HepG2 (cell line): Measurements from ENCODE around the gene GNB3. TPM values are rescaled to one million over a fixed set of nuclear protein-coding genes. Genes with fewer than 3 reads are reported as not detected.

Experiments
- ATM ChIP-seq: fragments of 450-650 bp; IDR thresholded peaks from 2 replicates; pipeline ENCODE4 v1.7.1; 2017; ENCODE audit warnings: mild to moderate bottlenecking, borderline replicate concordance
- CHD2 ChIP-seq: IDR thresholded peaks from 2 replicates; pipeline ENCODE4 v1.6.1; 2011; ENCODE audit warnings: low read depth, low read length, improper control_type of control experiment
- DR1 ChIP-seq: sonication (generic); formaldehyde crosslinking; IDR thresholded peaks from 2 replicates; pipeline ENCODE4 v1.8.0; 2021; ENCODE audit warnings: mild to moderate bottlenecking, missing genetic modification reagents, inconsistent platforms
- HOXA7 ChIP-seq: sonication (generic); formaldehyde crosslinking; IDR thresholded peaks from 2 replicates; pipeline ENCODE4 v1.8.1; 2022; ENCODE audit warnings: mild to moderate bottlenecking, missing genetic modification reagents, moderate library complexity
- ISX ChIP-seq: sonication (generic); formaldehyde crosslinking; conservative IDR thresholded peaks from 2 replicates; pipeline ENCODE4 v1.5.0; 2020; ENCODE audit warnings: missing genetic modification reagents
- MAFF ChIP-seq: IDR thresholded peaks from 2 replicates; pipeline ENCODE4 v1.6.1; 2011; ENCODE audit warnings: low read depth, low read length, improper control_type of control experiment
- POGZ ChIP-seq: sonication (generic); formaldehyde crosslinking; IDR thresholded peaks from 2 replicates; pipeline ENCODE4 v1.4.0; 2020; ENCODE audit warnings: mild to moderate bottlenecking, missing genetic modification reagents
- RXRA ChIP-seq: sonication (generic); formaldehyde crosslinking; IDR thresholded peaks from 2 replicates; pipeline ENCODE4 v1.5.1; 2020; ENCODE audit warnings: missing genetic modification reagents
- ZFP37 ChIP-seq: sonication (generic); formaldehyde crosslinking; IDR thresholded peaks from 2 replicates; pipeline ENCODE4 v1.4.0; 2020; ENCODE audit warnings: missing genetic modification reagents, borderline replicate concordance
- ZFP41 ChIP-seq: sonication (generic); formaldehyde crosslinking; IDR thresholded peaks from 2 replicates; pipeline ENCODE4 v1.4.0; 2020; ENCODE audit warnings: mild to moderate bottlenecking, missing genetic modification reagents, borderline replicate concordance
- ZNF33A ChIP-seq: sonication (generic); formaldehyde crosslinking; IDR thresholded peaks from 2 replicates; pipeline ENCODE4 v1.5.1; 2020; ENCODE audit warnings: missing genetic modification reagents, mild to moderate bottlenecking, moderate library complexity, borderline replicate concordance
- ZNF761 ChIP-seq: sonication (generic); formaldehyde crosslinking; conservative IDR thresholded peaks from 2 replicates; pipeline ENCODE4 v1.4.0; 2020; ENCODE audit warnings: mild to moderate bottlenecking, missing genetic modification reagents
- ZSCAN31 ChIP-seq: sonication (generic); formaldehyde crosslinking; IDR thresholded peaks from 2 replicates; pipeline ENCODE4 v1.5.0; 2020; ENCODE audit warnings: low read depth, mild to moderate bottlenecking, missing genetic modification reagents
- polyA plus RNA-seq, 8 experiments: library from polyadenylated mRNA; depleted of rRNA in 3 of 8; stranded (reverse) in 7 of 8; unstranded in 1 of 8; fragments of >200 nt; fragmentation: Illumina TruSeq in 4 of 8; extraction: Trizol in 4 of 8; gene quantifications; 2 replicates each; pipeline versions ENCODE4 v1.2.1 to v1.2.3, GENCODE V29; 2011 to 2016; ENCODE audit warnings: low read depth in 4 of 8, missing spikeins in 1 of 8, mixed read lengths in 1 of 8; ENCODE audit not compliant: insufficient read depth in 1 of 8
- total RNA-seq, 5 experiments: library from RNA; depleted of rRNA; stranded (reverse); fragments of >200 nt; fragmentation: Illumina TruSeq; extraction: Trizol; gene quantifications; 2 replicates each; pipeline ENCODE4 v1.2.3, GENCODE V29; 2016; ENCODE audit warnings: low read depth in 1 of 5
- TF ChIP-seq, protein P1 (sequence below): sonication (generic); formaldehyde crosslinking; IDR thresholded peaks from one replicate; pipeline ENCODE4 v1.5.1; 2020; ENCODE audit warnings: mild to moderate bottlenecking, missing genetic modification reagents; ENCODE audit errors: not compliant biosample characterization
- TF ChIP-seq, protein P2 (sequence below): sonication (generic); formaldehyde crosslinking; IDR thresholded peaks from 2 replicates; pipeline ENCODE4 v1.4.0; 2020; ENCODE audit warnings: missing genetic modification reagents
- TF ChIP-seq, protein P3 (sequence below): sonication (generic); formaldehyde crosslinking; IDR thresholded peaks from 2 replicates; pipeline ENCODE4 v1.4.0; 2020; ENCODE audit warnings: missing genetic modification reagents
- TF ChIP-seq, protein P4 (sequence below), 2 experiments: sonication (generic) in 1 of 2; formaldehyde crosslinking in 1 of 2; IDR thresholded peaks; 2 replicates each; pipeline versions ENCODE4 v1.4.0 to v1.6.1; 2018 to 2020; ENCODE audit warnings: missing genetic modification reagents in 2 of 2, borderline replicate concordance in 1 of 2, low read depth in 1 of 2, mild to moderate bottlenecking in 1 of 2, missing biosample characterization in 1 of 2

The GNB3 gene
- total and polyA plus RNA-seq, 2 of the 13 experiments (the other 11 are each of a cell fraction or from before 2014, with no cell fraction given), result 1.3 to 3.6 TPM

DNA sequence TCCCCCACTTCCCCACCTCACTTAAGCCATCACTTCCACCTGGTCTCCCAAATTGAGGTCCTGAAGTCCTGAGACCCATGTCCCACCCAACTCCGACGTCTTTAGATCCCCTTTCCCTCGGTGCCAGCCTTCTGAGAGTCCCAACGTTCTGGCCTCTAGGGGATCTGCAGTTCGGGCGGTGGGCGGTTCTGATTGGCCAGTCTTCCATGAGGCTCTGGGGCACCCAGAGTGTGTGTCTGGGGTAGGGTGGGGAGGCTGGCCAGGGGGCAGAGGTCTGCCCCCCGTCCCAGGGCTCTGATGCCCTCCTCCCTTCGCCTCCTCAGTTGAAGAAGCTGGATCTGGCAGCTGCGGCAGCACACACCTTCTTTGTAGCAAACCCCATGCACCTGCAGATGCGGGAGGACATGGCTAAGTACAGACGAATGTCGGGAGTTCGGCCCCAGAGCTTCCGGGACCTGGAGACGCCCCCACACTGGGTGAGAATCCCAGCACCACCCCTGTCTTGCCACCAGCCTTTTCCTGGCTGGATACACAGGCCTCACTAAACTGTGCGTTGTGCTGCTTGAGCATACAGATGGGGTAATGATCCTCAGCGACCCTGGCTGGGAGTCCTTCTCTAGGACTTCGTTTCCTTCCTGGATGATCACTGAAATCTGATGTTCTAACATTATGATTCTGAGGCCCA is 11.0 kb upstream of the GNB3 start (continued):
- TF ChIP-seq, protein P1, sequence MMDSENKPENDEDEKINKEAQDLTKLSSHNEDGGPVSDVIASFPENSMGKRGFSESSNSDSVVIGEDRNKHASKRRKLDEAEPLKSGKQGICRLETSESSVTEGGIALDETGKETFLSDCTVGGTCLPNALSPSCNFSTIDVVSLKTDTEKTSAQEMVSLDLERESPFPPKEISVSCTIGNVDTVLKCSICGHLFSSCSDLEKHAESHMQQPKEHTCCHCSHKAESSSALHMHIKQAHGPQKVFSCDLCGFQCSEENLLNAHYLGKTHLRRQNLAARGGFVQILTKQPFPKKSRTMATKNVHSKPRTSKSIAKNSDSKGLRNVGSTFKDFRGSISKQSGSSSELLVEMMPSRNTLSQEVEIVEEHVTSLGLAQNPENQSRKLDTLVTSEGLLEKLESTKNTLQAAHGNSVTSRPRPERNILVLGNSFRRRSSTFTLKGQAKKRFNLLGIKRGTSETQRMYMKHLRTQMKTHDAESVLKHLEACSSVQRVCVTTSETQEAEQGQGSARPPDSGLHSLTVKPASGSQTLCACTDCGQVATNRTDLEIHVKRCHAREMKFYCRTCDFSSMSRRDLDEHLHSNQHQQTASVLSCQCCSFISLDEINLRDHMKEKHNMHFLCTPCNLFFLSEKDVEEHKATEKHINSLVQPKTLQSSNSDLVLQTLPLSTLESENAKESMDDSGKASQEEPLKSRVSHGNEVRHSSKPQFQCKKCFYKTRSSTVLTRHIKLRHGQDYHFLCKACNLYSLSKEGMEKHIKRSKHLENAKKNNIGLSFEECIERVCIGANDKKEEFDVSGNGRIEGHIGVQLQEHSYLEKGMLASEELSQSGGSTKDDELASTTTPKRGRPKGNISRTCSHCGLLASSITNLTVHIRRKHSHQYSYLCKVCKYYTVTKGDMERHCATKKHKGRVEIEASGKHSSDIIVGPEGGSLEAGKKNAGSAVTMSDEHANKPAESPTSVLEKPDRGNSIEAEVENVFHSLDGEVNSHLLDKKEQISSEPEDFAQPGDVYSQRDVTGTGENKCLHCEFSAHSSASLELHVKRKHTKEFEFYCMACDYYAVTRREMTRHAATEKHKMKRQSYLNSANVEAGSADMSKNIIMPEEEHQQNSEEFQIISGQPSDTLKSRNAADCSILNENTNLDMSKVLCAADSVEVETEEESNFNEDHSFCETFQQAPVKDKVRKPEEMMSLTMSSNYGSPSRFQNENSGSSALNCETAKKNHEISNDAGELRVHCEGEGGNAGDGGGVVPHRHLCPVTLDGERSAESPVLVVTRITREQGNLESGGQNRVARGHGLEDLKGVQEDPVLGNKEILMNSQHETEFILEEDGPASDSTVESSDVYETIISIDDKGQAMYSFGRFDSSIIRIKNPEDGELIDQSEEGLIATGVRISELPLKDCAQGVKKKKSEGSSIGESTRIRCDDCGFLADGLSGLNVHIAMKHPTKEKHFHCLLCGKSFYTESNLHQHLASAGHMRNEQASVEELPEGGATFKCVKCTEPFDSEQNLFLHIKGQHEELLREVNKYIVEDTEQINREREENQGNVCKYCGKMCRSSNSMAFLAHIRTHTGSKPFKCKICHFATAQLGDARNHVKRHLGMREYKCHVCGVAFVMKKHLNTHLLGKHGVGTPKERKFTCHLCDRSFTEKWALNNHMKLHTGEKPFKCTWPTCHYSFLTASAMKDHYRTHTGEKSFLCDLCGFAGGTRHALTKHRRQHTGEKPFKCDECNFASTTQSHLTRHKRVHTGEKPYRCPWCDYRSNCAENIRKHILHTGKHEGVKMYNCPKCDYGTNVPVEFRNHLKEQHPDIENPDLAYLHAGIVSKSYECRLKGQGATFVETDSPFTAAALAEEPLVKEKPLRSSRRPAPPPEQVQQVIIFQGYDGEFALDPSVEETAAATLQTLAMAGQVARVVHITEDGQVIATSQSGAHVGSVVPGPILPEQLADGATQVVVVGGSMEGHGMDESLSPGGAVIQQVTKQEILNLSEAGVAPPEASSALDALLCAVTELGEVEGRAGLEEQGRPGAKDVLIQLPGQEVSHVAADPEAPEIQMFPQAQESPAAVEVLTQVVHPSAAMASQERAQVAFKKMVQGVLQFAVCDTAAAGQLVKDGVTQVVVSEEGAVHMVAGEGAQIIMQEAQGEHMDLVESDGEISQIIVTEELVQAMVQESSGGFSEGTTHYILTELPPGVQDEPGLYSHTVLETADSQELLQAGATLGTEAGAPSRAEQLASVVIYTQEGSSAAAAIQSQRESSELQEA (CRISPR knock-in tag), result no peak
- TF ChIP-seq POGZ (CRISPR knock-in tag), result no peak; the same call in 1 of the 2 replicates
- TF ChIP-seq, protein P2, sequence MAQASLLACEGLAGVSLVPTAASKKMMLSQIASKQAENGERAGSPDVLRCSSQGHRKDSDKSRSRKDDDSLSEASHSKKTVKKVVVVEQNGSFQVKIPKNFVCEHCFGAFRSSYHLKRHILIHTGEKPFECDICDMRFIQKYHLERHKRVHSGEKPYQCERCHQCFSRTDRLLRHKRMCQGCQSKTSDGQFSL (CRISPR knock-in tag), result 0 out of 2 replicates have a peak, but pooled peaks have one; percentile 37
- TF ChIP-seq, protein P3, sequence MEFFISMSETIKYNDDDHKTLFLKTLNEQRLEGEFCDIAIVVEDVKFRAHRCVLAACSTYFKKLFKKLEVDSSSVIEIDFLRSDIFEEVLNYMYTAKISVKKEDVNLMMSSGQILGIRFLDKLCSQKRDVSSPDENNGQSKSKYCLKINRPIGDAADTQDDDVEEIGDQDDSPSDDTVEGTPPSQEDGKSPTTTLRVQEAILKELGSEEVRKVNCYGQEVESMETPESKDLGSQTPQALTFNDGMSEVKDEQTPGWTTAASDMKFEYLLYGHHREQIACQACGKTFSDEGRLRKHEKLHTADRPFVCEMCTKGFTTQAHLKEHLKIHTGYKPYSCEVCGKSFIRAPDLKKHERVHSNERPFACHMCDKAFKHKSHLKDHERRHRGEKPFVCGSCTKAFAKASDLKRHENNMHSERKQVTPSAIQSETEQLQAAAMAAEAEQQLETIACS (CRISPR knock-in tag), result no peak
- no peak for TF ChIP-seq MAFF
- no peak for TF ChIP-seq RXRA
- no peak for TF ChIP-seq ZSCAN31
- peak; percentile 30; the same call in 1 of the 2 replicates for TF ChIP-seq DR1 (CRISPR knock-in tag)
- no peak for TF ChIP-seq ZFP41 (CRISPR knock-in tag)
- TF ChIP-seq ISX (CRISPR knock-in tag), result 0 out of 2 replicates have a peak, but pooled peaks have one; percentile 37
- no peak for TF ChIP-seq ZNF33A (CRISPR knock-in tag)
- TF ChIP-seq ZFP37 (CRISPR knock-in tag), result 0 out of 2 replicates have a peak, but pooled peaks have one; percentile 54
- no peak for TF ChIP-seq CHD2
- TF ChIP-seq ATM, result no peak
- TF ChIP-seq, protein P4, sequence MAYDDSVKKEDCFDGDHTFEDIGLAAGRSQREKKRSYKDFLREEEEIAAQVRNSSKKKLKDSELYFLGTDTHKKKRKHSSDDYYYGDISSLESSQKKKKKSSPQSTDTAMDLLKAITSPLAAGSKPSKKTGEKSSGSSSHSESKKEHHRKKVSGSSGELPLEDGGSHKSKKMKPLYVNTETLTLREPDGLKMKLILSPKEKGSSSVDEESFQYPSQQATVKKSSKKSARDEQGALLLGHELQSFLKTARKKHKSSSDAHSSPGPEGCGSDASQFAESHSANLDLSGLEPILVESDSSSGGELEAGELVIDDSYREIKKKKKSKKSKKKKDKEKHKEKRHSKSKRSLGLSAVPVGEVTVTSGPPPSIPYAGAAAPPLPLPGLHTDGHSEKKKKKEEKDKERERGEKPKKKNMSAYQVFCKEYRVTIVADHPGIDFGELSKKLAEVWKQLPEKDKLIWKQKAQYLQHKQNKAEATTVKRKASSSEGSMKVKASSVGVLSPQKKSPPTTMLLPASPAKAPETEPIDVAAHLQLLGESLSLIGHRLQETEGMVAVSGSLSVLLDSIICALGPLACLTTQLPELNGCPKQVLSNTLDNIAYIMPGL (CRISPR knock-in tag; IDR thresholded peaks at IDR 0.05; ENCODE audit: borderline replicate concordance in 1 of 2, low read depth in 1 of 2), result 0 out of 4 replicates have a peak, but pooled peaks of 1 of the 2 experiments have one; percentile 27
- no peak for TF ChIP-seq ZNF761 (CRISPR knock-in tag)
- TF ChIP-seq HOXA7 (CRISPR knock-in tag), result no peak
